Measurements from ENCODE around the gene CFAP157.
"Not testable (repeated sequence)": the region's sequence is repeated elsewhere in the genome, so short reads cannot be mapped to it uniquely, and the experiment has no call there.

CFAP157 gene

DNA sequence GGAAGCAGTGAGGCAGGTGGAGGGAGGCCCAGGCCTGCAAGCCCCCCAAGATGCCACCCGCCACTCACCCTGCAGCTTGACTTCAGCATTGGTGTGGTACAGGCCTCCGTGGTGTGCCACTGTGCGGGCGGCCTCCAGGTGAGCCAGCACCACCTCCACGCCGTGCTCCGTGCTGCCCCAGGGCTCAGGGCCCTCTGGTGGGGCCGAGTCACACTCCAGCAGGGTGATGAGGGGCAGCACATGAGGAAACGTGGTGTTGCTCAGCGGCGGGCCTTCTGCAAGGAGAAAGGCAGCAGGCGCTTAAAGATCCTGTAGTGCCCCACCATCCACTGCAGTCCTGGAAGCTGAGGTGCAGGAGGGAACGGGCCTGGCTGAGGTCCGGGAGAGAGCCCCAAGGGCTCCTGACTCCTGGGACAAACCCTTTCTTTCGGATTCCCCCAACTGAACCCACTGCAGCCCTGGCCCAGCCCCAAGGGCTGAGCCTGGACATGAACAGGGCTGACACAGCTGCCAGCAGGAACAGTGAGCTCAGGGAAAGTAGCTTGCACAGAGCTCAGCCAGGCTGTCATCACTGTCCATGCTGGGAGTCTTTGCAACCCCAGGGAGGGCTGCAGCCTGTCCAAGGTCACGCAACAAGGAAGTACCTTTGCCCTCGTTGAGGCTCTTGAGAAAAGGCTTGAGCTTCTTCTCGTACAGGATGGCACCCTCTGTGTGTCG is 33.0 kb downstream of the CFAP157 start:
- FAIRE-seq: no peak

DNA sequence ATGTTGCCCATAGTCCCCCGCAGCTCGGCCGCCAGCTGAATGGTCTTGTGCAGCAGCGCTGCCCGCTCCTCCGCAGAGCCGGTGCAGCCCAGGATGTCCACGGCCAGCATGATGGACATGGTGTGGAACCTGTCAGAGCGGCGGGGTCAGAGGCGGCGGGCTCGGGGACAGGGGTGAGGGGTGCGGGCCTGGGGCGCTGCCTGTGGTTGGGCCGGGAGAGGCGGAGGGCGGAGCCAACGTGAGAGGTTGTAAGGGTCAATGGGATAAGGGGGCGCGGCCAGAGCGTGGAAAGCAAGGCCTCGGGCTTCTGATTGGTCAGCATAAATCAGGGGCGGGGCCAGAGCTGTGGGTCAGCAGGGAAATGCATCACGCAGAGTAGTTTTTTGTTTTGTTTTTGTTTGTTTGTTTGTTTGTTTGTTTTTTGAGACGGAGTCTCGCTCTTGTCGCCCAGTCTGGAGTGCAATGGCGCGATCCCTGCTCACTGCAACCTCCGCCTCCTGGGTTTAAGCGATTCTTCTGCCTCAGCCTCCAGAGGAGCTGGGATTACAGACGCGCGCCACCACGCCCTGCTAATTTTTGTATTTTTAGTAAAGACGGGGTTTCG is 35.1 kb downstream of the CFAP157 start:
- FAIRE-seq: no peak

DNA sequence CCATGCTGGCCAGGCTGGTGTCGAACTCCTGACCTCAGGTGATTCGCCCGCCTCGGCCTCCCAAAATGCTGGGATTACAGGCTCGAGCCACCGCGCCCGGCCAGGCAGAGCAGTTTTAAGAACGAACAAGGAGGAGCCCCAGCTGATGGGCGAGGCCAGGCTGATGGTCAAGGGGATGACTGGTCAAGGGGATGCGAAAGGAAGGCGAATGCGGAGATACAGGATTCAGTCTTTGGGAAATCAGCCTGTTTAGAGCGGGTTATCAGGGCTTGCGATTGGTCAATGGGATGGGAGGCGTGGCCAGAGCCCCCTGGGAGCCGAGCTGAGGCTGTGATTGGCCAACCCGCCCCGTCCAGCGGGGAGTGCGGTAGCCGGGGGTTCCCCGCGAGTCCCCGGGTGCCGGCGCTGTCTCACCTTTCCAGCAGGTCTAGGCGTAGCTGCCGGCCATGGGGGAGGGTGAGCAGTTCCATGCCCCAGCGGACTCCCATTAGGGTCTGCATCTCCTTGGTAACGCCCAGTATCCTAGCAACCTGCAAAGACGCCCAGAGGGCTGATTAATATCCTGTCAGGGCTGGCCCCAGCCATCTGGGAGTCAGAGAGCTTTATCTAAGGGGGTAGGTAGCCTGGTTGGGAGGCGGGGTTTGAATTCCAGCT is 35.8 kb downstream of the CFAP157 start:
- FAIRE-seq: no peak

DNA sequence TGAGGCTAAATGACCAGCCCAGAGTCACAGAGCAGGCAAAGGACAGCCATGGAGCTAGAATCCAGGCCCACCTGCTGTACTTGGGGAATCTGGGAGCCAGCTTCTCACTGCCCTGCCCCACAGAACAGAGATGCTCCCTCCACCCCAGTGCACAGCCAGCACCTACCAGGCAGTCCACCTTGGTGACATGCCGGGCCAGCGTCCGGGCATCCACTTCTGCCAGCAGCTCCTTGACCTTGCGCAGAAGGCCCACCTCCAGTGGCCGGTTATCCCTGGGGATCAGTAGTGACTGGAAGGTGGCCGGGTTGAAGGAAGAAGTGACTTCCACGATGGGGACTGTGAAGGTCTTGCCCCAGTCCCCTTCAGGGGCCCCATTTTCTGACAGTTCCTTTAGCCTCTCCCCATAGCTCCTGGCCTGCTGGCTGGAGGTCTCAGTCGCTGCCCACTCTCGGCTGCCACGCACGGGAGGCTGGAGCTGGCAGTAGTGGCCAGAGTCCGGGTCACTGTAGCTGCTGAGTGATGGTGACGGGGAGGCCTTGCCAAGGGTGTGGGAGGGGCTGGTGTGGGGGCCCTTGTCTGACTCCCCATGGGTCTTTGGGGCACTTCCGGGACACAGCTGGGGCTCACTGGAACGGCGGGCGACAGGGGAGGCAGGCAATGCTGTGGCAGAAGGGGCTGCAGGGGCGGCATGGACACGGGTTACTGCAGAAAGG is 37.8 kb downstream of the CFAP157 start:
- no peak for FAIRE-seq

DNA sequence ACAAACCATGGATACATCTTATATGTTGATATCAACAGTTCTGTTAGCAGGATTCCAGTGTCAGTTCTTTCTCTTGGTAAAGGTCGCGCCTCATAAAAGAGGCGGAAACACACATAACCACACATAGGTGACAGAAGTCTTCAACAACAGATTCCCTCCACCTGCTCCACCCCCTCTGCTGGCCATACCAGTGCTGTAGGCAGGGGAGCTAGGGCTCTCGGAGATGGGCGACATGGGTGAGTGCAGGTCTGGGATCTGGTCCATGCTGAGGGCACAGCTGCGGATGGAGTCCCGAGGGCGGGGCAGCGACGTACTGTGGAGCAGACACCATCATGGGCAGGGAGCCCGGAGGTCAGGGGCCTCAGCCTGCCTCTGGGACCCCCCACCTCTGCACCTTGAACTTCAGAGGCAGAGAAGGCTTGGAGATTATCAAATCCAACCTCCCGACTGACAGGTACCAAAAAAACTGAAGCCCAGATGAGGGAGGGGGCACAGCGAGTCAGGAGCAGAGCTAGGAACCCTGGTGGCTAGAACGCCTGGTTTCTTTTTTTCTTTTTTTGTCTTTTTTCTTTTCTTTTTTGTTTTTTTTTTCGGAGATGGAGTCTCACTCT is 40.3 kb downstream of the CFAP157 start:
- no peak for FAIRE-seq

DNA sequence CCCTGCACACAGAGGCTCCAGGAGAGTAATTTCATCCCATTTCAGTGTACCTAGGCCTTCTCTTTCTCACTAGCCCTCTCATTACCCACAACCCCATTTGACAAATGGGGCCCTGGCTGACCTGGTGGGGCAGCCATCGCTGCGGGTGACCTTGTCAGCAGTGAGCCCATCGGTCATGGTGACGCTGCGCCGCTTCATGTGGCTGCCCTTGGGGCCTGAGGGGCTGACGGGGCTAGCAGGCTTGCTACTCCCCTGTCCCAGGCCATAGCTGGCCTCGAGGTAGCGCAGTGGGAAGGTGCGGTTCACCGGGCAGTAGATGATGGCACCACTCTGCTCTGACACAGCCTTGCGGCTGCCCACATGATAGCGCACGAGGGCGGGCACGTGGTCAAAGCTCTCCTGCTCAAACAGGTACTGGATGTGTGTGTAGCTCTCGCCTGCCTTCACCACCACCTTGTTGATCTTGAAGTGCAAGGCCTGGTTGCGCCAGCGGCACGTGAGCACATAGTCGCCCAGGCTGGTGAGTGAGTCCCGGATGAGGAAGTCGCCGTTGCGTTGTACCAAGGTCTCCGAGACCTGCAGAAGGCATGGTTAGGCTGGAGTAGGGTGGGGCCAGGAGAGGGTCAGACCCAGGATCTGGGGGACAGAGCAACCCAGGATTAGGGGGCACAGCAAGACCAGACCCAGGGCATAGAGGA is 42.5 kb downstream of the CFAP157 start:
- FAIRE-seq: no peak

DNA sequence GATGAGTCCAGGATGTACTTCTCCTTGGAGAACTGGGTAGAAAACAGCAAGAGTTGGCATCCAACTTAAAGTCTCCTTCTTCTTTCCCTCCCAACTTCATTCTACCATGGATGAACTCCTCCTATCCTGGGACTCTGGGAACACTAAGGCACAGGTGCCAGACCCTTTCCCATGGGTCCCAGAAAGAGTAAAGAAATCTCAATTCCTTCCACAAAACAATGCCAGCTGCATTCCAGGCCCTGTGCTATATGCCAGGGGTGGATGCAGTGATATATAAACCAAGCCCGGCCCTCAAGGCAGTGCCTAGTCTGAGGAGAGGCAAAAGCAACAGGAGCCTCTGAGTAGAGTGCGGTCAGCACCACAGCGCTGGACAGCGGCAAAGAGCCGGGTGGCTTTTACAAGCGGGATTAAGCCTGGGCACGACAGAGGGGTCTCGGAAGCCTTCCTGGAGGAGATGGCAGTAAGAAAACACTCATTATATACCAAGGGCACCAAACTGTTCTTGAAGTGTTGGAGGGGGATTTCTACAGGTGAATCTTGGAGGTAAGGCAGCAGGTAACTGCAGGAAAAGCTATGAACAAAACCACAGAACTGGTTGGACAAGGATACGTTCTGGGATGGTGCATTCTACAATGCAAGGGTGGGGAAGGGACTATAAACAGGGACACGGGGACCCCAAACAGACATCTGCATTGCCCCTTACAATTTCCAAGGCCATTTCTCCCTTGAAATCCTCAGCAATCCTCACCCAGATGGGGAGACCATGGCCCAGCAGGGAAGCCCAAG is 44.7 kb downstream of the CFAP157 start:
- no peak for FAIRE-seq

DNA sequence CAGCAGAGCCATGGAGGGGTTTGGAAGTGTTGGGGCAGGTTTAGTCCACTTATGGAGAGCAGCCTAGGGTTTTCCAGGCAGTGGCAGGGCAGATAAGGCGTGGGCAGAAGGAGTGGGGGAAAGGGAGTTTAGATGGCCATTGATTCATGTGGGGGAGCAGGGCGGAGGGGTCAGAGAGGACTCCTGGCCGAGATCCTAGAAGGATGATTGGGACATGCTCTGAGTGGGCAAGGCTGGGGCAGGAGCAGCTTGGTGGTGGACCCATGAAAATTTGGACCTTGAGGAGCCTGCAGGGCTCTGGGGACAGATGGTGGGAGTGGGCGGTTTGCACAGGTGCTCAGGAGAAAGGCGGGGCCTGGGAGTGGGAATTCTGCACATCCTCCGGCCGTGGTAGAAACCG is 46.4 kb downstream of the CFAP157 start:
- FAIRE-seq: no peak

DNA sequence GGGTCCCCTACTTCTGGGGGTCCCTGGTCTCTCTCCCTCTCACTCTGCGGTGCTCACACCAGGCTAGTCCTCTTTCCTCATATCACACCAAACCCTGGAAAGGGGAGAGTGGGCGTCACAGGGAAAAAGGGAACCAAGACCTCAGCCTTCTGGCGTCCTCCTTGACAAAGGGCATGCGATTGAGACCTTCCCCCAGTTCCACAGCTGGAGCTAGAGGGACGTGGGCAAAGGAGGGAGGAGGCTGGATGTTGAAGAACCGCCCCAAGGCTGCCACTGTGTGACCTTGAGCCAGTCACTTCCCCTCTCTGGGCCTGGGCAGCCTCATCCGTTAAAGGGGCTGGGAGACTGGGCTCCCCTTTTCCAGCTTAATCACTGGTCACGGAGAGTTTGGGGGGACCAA is 46.8 kb downstream of the CFAP157 start:
- FAIRE-seq: no peak

DNA sequence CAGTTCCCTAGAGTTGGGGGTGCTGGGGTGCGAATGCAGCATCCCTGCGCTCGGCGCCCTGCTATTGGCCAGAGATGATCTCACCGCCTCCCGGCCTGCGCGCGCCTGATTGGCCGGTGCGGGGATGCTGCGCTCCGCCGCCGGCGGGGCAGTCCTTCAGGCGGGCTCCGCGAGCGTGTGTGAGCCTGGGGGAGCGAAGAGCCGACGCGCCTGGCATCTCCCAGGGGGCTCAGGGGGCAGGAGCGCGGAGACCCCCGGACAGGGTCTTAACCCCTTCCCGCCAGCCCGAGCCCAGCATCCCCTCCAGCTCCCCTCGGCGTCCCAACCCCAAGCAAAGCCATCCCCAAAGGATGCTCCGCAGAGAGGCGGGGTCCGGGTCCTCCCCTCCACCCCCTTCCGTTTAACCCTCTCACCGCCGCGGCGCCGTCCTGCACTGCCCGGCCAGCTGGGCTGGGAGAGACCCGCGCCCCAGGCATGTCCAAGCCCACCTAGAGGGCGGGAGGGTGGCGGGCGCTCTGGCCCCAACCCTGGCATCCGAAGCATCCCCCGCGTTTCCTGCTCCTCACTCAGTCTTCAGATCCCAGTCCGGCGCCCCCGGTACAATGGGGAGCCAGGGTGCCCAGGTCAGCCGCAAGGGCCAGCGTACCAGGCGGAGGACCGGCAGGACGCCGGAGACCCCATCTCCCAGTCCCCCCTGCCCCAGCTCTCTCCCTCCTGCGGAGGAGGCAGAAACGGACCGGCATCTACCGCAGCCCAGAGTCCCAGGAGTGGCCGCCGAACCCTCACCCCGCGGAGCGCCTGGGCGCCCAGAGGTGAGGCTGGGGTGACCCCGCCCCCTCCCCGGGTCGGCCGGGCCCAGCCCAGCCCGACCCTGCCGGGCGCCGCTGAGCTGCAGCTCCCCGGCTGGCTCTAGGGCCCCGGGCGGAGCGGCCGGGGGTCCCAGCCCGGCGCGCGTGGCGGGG is 47.6 kb downstream of the CFAP157 start:
- FAIRE-seq: no peak

DNA sequence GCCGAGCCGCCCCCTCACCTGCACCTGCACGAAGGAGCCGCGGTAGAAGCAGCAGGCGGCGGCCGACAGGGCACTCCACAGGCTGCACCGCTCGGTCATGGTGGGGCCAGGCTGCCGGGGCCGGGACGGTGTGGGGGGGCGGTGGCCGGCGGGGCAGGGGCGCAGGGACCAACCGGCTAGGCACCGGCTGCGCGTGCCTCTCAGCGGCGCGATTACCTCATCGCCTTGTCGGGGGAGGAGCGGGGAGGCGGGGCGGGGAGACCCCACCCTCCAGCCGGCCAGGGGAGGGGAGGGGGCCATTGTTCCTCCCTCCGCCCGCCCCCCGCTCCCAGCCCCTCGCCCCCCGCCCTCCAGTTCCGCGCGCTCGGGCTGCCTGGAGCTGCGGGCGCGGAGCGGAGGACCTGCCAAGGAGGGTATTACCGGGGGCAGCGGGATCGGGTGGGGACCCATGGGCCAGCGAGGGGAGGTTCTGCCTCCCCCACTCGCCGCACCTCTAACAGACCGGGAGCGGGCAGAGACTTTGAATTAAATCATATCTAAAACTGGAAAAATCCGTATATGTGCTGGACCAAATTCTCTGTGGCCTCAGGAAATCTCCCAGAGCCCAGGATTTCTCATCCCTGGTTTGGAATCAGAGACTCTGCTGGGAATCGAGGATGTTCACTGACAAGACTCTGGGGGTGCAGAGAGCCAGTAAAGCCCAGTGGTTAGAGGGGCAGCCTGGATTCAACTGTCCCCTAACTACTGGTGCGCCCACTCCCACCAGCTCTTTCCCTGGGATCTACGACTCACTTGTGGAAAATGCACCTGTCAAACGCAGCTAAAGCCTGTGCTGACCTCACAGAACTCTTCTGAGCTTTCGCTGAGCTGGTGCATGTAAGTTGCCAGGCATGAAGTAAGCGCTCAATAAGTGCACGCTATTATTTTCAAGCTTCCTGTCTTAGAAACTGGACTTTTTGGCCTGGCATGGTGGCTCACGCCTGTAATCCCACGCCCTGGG is 48.6 kb downstream of the CFAP157 start:
- FAIRE-seq: no peak

DNA sequence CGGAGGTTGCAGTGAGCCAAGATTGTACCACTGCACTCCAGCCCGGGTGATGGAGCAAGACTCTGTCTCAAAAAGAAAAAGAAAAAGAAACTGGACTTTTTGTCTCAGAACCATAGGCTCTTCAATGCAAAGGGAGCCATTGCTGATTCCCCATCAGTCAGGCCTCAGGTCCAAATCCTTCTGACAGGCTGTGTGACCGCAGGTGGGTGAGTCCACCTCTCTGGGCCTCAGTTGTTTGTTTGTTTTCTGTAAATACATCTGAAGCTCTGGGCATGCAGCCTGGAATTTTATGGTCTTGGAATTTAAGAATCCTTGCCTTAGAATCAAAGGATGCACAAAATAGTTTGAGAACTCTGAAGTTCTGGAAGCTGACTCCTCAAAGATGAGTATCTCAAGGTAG is 49.4 kb downstream of the CFAP157 start:
- FAIRE-seq: no peak

DNA sequence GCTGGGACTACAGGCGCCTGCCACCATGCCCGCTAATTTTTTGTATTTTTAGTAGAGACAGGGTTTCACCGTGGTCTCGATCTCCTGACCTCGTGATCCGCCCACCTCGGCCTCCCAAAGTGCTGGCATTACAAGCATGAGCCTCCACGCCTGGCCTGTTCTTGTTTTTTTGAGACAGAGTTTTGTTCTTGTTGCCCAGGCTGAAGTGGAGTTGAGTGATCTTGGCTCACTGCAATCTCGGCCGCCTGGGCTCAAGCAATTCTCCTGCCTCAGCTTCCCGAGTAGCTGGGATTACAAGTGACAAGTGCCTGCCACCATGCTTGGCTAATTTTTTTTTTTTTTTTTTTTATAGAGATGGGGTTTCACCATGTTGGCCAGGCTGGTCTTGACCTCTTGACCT is 50.0 kb downstream of the CFAP157 start:
- FAIRE-seq: not testable (repeated sequence)

DNA sequence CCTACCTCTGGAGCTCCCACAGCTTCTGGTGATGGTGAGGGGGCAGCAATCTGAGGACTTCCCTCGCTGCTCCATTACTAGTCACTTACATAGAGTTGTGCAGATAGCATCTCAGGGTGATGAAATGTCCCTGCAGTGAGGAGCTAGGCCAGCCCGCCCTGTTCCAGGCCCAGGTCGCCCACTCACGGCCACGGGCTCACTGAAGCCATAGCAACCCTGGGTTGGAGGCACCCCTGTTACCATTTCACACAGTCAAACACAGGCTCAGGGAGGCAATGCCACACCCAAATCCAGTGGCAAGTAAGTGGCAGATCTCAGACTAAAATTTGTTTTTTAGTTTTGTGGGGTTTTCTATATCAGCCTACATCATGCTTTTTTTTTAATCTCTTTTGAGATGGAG is 52.1 kb downstream of the CFAP157 start:
- FAIRE-seq: no peak

DNA sequence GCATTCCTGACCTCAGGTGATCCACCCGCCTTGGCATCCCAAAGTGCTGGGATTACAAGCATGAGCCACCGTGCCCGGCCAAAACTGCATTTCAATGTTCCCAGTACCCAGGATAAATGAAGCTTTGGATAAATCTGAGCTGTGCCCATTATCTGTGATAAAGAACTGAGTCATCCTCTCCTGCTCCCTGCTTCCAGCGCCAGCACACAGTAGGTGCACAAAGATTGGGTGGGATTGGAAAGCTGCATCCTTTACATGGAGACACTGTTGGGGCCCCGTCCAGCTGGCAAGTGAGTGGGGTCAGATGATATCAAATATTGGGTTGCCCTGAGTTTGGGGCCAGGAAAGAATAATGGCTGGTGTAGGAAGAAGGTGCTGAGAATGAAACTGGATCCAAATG is 54.3 kb downstream of the CFAP157 start:
- FAIRE-seq: no peak

DNA sequence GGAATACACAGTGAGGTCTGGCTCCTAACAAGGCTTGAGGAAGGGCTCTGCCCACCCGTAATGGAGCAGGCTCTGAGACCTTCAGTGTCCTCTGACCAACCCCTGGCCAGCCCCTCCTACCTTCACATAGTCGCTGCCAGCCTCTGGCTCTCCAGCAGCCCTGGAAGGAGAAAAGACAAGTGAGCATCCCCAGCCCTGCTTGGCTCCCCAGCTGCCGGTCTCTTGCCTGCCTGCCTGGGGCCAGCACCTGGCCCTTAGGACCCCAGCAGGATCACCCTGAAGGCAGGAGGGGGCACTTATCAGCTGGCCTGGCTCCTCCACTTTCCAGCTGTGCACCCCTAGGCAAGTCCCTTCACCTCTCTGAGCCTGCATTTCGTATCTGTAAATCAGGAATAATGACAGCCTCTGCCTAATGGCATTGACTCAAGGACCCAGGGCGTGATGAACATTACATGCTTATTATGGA is 54.7 kb downstream of the CFAP157 start:
- FAIRE-seq: no peak

DNA sequence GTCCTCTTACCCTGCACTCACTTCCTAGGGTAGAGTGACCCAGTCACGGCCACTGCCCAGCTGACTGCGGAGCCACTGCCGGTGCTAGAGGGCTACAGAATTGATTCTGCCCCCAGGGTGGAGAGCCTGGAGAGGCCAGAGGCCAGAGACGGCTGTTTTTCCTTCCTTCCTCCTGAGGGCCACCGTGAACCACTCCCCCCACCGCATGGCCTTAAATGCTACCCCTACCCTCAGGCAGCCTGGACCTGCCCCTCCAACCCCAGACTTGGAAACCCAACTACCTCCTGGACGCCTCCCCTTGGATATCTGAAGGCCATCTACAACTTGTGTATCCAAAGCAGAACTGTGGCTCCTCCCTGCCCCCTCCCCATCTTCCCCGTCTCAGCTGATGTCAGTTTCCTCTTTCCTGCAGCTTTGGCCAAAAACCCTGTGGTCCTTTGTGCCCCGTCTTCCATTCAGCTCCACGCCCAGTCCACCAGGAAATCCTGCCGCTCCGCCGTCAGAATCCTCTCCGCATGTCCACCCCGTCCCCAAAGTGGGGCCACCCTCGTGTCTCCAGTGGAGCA is 55.4 kb downstream of the CFAP157 start:
- FAIRE-seq: no peak

DNA sequence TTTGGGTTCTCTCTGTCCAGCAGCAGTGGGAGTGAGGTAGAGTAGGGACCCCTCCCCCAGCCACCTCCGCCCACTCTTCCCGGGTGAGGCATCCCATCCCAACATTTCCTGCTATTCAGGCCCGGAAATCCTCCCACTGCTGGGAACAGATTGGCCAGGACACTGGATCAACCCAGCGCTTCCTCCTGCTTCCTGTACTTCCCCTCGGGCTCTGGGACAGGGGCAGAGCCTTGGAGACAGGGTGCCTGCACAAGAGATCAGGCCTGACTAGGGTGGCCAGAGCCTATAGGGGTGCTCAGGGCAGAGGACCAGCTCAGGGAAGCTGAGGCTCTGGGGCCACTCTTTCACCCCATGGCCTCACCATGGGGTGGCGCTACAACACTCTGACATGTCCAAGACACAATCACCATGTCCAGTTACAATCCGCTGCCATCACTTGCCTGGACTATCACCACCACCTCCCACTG is 57.2 kb downstream of the CFAP157 start:
- FAIRE-seq: no peak

DNA sequence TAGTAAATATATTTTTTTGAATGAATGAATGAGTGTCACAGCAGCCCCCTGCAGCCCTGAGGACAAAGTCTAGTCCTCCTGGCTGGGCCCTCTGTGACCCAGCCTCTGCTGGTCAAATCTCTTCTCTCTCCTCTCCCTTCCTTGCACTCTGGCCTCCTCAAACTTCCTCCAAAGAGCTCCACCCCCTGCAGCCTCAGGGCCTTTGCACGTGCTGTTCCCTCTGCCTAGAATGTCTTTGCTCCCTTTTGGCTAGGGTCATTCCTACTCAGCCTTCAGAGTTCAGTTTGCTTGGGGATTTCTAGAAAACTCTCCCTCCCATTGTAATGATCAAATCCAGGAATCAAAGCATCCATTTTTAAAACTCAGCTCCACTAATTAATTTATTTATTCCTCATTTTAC is 58.6 kb downstream of the CFAP157 start:
- FAIRE-seq: no peak
